Measurements from ENCODE around the gene GPR173.

The GPR173 gene

GRCh38 chrX:53089925-53090324 is 41.3 kb downstream of the GPR173 start:
- DNase-seq (ENCODE audit: low read depth), result no peak

- no peak for DNase-seq (ENCODE audit: low read depth)
Observed at GRCh38 chrX:53091354-53091753, 42.8 kb downstream of the GPR173 start.

- peak; percentile 83 for DNase-seq (ENCODE audit: low read depth)
Observed at GRCh38 chrX:53093177-53093655, 44.6 kb downstream of the GPR173 start.

GRCh38 chrX:53093748-53094581 is 45.4 kb downstream of the GPR173 start, which contains the start of gene KANTR:
Gene KANTR, plus strand, starts transcription at chrX:53094142. Its CDS starts 30,131 bp downstream, at chrX:53124273.
- peak; percentile 95 for DNase-seq (ENCODE audit: low read depth)

GRCh38 chrX:53094582-53094905 is 46.0 kb downstream of the GPR173 start:
- no peak for DNase-seq (ENCODE audit: low read depth)

GRCh38 chrX:53095796-53096195 is 47.2 kb downstream of the GPR173 start:
- no peak for DNase-seq (ENCODE audit: low read depth)

- DNase-seq (ENCODE audit: low read depth), result no peak
Observed at GRCh38 chrX:53114864-53115549, 66.4 kb downstream of the GPR173 start.

GRCh38 chrX:53115550-53115874 is 66.9 kb downstream of the GPR173 start:
- DNase-seq (ENCODE audit: low read depth), result no peak

- DNase-seq (ENCODE audit: low read depth), result peak; percentile 79
Observed at GRCh38 chrX:53116101-53116500, 67.5 kb downstream of the GPR173 start.

GRCh38 chrX:53122013-53122412 is 73.4 kb downstream of the GPR173 start:
- DNase-seq (ENCODE audit: low read depth), result no peak

- DNase-seq (ENCODE audit: low read depth), result peak; percentile 8
Observed at GRCh38 chrX:53125506-53125905, 76.9 kb downstream of the GPR173 start.

- DNase-seq (ENCODE audit: low read depth), result no peak
Observed at GRCh38 chrX:53126377-53126776, 77.8 kb downstream of the GPR173 start.

- DNase-seq (ENCODE audit: low read depth), result peak; percentile 10
Observed at GRCh38 chrX:53128097-53128749, 79.6 kb downstream of the GPR173 start.
